Ascending aorta (tissue), 2 donors: ENCODE measurements around the gene SLC44A5. TPM values are rescaled to one million over a fixed set of nuclear protein-coding genes. Genes with fewer than 3 reads are reported as not detected.

Source experiments
- DNase-seq, 2 donors: peaks; one replicate each; pipeline ENCODE4 v3.0.0-alpha.2; 2019; ENCODE audit warnings: low spot score in 2 of 2
- H3K27ac ChIP-seq, 2 donors: fragments of 200-600 bp; sonication (generic); one replicate each; pipeline ENCODE4 v1.5.1; 2016 to 2017; ENCODE audit warnings: mild to moderate bottlenecking in 1 of 2
- H3K27me3 ChIP-seq: fragments of 200-600 bp; sonication (generic); one replicate; pipeline ENCODE4 v1.5.1; 2017
- H3K36me3 ChIP-seq, 2 donors: fragments of 200-600 bp; sonication (generic); one replicate each; pipeline ENCODE4 v1.5.1; 2016
- H3K4me1 ChIP-seq, 2 donors: fragments of 200-600 bp; sonication (generic); one replicate each; pipeline ENCODE4 v1.5.1; 2016 to 2017; ENCODE audit warnings: mild to moderate bottlenecking in 1 of 2
- H3K4me3 ChIP-seq, 2 donors: fragments of 200-600 bp; sonication (generic); one replicate each; pipeline ENCODE4 v1.5.1; 2016 to 2017; ENCODE audit warnings: mild to moderate bottlenecking in 1 of 2
- H3K9me3 ChIP-seq, 2 donors: fragments of 200-600 bp; sonication (generic); one replicate each; pipeline ENCODE4 v1.5.1; 2016
- CTCF ChIP-seq, 3 experiments: fragments of 200-600 bp in 2 of 3; fragments of 450-650 bp in 1 of 3; sonication (generic) in 2 of 3; IDR thresholded peaks; one replicate each; pipeline ENCODE4 v1.5.1; 2016 to 2019; ENCODE audit warnings: antibody characterized with exemption in 3 of 3, mild to moderate bottlenecking in 1 of 3, moderate library complexity in 1 of 3
- intact Hi-C: fragments of 100-400 bp; cut with DNase I; formaldehyde crosslinking; loops from one replicate; pipeline ENCODE4 v1.15.1; 2023
- total RNA-seq: library from RNA; depleted of rRNA; stranded (reverse); fragments of >200 nt; gene quantifications from one replicate; pipeline ENCODE4 v1.1.0, GENCODE V29; 2016

SLC44A5 gene
- total RNA-seq, 1 donor from 2014 or later, result not detected

DNA sequence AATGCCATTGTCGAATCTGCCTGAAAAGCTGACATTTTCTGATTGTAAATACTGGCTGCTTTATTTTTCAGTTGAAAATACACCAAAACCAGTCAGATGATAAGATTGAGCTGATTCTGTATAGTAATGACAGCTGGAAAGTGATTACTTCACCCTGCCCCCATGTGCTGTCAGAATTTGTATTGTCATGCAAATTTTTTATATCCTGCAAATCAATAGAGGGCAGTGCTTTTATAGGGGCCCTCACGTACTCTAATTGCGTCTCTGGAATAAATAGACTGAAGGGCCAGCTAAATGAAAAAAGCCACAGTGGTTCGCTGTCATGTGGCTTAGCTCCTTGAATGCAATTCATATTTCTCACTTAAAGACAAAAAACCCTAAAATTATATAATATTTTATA is 268.1 kb downstream of the SLC44A5 start:
- intact Hi-C loops, result no loop called here
- Histone ChIP-seq H3K4me1 (no peaks in the 10 kb centered on the region), H3K36me3 (no peaks in the 10 kb centered on the region), H3K27ac (no peak overlapping the region), H3K9me3 (no peaks in the 10 kb centered on the region), H3K4me3 (no peak overlapping the region), H3K27me3 (no peaks in the 10 kb centered on the region)
- no peak for TF ChIP-seq CTCF (IDR thresholded peaks at IDR 0.05)
- DNase-seq, result no peak

DNA sequence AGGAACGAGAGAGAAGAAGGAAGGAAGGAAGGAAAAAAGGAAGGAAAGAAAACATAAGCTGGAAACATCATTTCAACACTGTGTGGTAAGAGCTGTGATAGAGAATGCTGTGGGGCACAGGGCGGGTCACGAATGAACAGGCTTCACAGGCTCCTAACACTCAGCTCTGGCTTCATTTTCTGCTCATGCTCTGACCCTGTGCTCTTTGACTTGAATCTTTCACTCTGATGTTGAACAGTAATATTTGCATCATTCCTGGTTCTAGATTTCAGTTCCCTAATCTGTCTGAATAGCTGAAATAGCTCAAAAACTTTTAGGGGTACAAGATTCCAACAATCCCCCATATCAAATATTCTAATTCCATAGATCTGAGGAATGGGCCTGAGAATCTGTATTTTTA is 269.4 kb downstream of the SLC44A5 start:
- H3K27me3 ChIP-seq, result no peaks in the 10 kb centered on the region
- TF ChIP-seq CTCF (IDR thresholded peaks at IDR 0.05), result no peak
- H3K27ac ChIP-seq, result no peak overlapping the region
- intact Hi-C loops, result no loop called here
- H3K9me3 ChIP-seq, result no peaks in the 10 kb centered on the region
- H3K36me3 ChIP-seq, result no peaks in the 10 kb centered on the region
- no peak overlapping the region for H3K4me3 ChIP-seq
- H3K4me1 ChIP-seq, result no peaks in the 10 kb centered on the region
- no peak for DNase-seq

DNA sequence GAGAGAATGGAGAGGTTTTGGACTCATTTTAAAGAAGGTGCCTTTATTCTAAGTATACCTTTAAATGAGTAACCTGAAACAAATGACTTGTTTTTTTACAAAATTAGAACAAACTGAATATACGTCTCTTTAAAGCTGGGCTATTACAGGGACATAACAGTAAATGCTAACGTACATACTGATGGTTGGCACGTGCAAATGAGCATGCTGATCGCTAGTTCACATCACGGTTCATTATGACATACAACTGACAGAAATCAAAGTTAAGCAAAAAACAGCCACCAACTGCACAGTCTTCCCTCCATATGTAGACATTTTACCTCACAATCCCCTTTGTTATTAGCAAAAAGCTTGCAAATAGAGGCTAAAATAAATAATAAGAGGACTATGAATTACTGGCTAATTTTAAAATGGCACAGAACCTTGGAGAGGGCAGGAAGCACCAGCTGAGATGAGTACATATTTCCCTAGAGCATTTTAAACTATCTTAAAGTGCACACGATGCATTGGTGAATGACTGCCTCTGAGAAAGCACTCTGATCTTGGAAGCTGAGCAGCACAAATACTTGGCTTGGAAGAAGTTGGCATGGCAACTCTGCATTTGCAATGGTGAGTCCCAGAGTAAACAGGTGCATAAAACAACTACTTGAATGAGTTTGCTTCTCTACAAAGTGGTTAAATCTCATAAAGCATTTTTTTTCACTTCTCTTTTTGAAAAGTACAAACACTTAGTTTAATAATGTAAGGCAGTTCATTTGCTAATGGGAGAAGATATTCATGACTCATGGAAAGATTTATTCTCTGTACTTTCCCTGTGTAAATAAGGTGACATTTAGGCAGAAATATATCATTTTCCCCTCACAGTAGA is 272.1 kb downstream of the SLC44A5 start:
- intact Hi-C loops, result no loop called here
- Histone ChIP-seq H3K9me3 (no peaks in the 10 kb centered on the region), H3K27me3 (no peaks in the 10 kb centered on the region), H3K36me3 (no peaks in the 10 kb centered on the region), H3K4me3 (no peak overlapping the region), H3K27ac (no peak overlapping the region), H3K4me1 (no peaks in the 10 kb centered on the region)
- no peak for DNase-seq
- no peak for TF ChIP-seq CTCF (IDR thresholded peaks at IDR 0.05)

DNA sequence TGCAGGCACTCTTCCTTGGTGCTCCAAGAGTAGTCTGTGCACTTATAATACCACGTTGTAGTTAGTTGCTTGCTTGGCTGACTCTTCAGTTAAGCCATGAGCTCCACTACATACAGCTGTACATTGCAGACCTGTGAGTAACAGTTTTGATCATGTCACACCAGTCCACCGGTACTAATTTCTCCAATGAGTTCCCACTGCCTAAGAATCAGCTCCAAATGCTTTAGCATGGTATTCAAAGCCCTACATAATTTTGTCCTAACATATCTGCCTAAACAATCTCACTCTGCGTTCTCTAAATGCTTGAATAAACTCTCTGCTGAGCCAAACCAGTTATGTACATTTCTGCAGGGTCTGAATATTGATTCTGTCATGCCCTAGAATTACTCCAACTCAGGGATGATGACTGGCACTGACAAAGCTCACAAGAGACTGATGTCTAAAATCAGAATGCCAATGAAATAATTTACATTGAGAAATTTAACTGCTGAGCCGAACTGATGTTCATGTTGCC is 276.0 kb downstream of the SLC44A5 start:
- no peak for DNase-seq
- Histone ChIP-seq H3K27ac (no peak overlapping the region), H3K4me3 (no peak overlapping the region), H3K4me1 (no peaks in the 10 kb centered on the region), H3K27me3 (no peaks in the 10 kb centered on the region), H3K36me3 (no peaks in the 10 kb centered on the region), H3K9me3 (no peaks in the 10 kb centered on the region)
- TF ChIP-seq CTCF (IDR thresholded peaks at IDR 0.05), result no peak
- intact Hi-C loops, result no loop called here

GRCh38 chr1:75330624-75331023 is 280.3 kb downstream of the SLC44A5 start:
- H3K4me3 ChIP-seq, result no peak overlapping the region
- intact Hi-C loops, result no loop called here
- no peak overlapping the region for H3K27ac ChIP-seq
- H3K27me3 ChIP-seq, result no peaks in the 10 kb centered on the region
- H3K9me3 ChIP-seq, result no peaks in the 10 kb centered on the region
- no peak for DNase-seq
- no peaks in the 10 kb centered on the region for H3K36me3 ChIP-seq
- H3K4me1 ChIP-seq, result no peaks in the 10 kb centered on the region
- no peak for TF ChIP-seq CTCF (IDR thresholded peaks at IDR 0.05)
